Breast epithelium (tissue), 3 donors: ENCODE measurements around the gene KCNQ1OT1.

Experiments
- POLR2AphosphoS5 ChIP-seq, 3 donors: sonication (generic); formaldehyde crosslinking; IDR thresholded peaks; one replicate each; pipeline ENCODE4 v1.6.1; 2017; ENCODE audit warnings: antibody characterized with exemption in 3 of 3
- TF ChIP-seq, protein P1 (sequence below), 3 donors: fragments of 450-650 bp; IDR thresholded peaks; one replicate each; pipeline ENCODE4 v1.5.1; 2016 to 2017; ENCODE audit warnings: antibody characterized with exemption in 3 of 3, mild to moderate bottlenecking in 3 of 3, moderate library complexity in 3 of 3

DNA sequence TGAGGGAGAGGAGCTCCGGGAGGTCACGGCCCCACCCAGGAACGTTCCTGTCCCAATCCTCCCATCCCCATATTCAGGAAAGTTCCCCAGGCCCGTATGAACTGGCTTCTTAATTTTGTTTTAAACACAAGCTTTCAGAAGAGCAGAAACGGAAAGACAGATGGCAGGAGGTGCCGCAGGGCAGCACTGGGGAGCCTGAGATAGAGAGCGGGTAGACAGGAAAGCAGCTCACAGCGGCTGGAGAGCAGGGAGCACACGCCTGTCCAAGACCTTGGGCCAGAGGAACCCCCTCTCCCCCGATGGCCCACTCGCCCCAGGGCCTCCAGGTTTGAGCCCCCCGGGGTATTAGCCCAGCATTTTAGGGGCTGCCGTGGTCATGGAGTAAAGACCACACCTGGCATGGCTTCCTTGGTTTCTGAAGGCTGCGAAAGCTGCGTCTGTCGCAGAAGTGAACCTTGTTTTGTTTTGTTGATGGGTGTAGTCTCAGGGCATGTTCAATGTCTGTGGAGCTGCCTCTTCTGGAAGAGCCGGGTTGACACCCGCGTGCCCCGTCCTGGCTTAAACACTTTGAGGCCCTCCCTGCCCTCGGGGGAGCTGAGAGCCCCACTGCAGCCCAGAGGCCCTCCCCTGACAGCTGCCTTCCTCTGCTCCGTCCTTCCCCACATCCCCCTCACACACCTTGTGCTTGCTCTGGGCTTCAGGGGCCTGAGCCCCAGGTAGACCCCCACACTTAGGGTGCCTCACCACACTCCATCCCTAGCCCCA lies 17.9 kb upstream of the KCNQ1OT1 start:
- TF ChIP-seq, protein P1, sequence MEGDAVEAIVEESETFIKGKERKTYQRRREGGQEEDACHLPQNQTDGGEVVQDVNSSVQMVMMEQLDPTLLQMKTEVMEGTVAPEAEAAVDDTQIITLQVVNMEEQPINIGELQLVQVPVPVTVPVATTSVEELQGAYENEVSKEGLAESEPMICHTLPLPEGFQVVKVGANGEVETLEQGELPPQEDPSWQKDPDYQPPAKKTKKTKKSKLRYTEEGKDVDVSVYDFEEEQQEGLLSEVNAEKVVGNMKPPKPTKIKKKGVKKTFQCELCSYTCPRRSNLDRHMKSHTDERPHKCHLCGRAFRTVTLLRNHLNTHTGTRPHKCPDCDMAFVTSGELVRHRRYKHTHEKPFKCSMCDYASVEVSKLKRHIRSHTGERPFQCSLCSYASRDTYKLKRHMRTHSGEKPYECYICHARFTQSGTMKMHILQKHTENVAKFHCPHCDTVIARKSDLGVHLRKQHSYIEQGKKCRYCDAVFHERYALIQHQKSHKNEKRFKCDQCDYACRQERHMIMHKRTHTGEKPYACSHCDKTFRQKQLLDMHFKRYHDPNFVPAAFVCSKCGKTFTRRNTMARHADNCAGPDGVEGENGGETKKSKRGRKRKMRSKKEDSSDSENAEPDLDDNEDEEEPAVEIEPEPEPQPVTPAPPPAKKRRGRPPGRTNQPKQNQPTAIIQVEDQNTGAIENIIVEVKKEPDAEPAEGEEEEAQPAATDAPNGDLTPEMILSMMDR (IDR thresholded peaks at IDR 0.05), result no peak
- no peak for TF ChIP-seq POLR2AphosphoS5 (IDR thresholded peaks at IDR 0.05)
